Small intestine (tissue), 7 donors: ENCODE data around the gene XRCC3. TPM values are rescaled to one million over a fixed set of nuclear protein-coding genes. Genes with fewer than 3 reads are reported as not detected.
"Not testable (repeated sequence)": the region's sequence is repeated elsewhere in the genome, so short reads cannot be mapped to it uniquely, and the experiment has no call there.

Source experiments
- DNase-seq, 2 donors: peaks; one replicate each; pipeline versions ENCODE4 v3.0.0 to v3.0.0-alpha.2; 2013
- FAIRE-seq: peaks from 2 replicates; lab custom pipeline; 2012; peaks lifted over from hg19 to GRCh38; lab: Jason Lieb, UNC
- H3K27ac ChIP-seq, 3 donors: one replicate each; pipeline ENCODE4 v1.5.1; 2013; ENCODE audit warnings: low read length in 2 of 3, mild to moderate bottlenecking in 2 of 3, control low read depth in 1 of 3, inconsistent platforms in 1 of 3, low read depth in 1 of 3, moderate library complexity in 1 of 3
- H3K27me3 ChIP-seq, 3 donors: one replicate each; pipeline ENCODE4 v1.6.1; 2013; ENCODE audit warnings: low read length in 3 of 3, inconsistent platforms in 1 of 3; ENCODE audit not compliant: control insufficient read depth in 3 of 3, insufficient read depth in 3 of 3
- H3K36me3 ChIP-seq, 3 donors: one replicate each; pipeline ENCODE4 v1.6.1; 2013; ENCODE audit warnings: low read length in 3 of 3, inconsistent platforms in 1 of 3, low read depth in 1 of 3, mild to moderate bottlenecking in 1 of 3, moderate library complexity in 1 of 3; ENCODE audit not compliant: control insufficient read depth in 3 of 3, insufficient read depth in 2 of 3
- H3K4me1 ChIP-seq, 3 donors: one replicate each; pipeline ENCODE4 v1.6.1; 2013; ENCODE audit warnings: low read length in 2 of 3, inconsistent platforms in 1 of 3, low read depth in 1 of 3, mild to moderate bottlenecking in 1 of 3, moderate library complexity in 1 of 3; ENCODE audit not compliant: control insufficient read depth in 3 of 3, insufficient read depth in 2 of 3
- H3K4me3 ChIP-seq, 3 donors: one replicate each; pipeline ENCODE4 v1.5.1; 2013; ENCODE audit warnings: low read length in 3 of 3, control low read depth in 1 of 3, inconsistent platforms in 1 of 3, low read depth in 1 of 3, mild to moderate bottlenecking in 1 of 3, moderate library complexity in 1 of 3
- H3K9me3 ChIP-seq, 2 donors: one replicate each; pipeline ENCODE4 v1.6.1; 2013; ENCODE audit warnings: low read depth in 1 of 2, low read length in 1 of 2; ENCODE audit not compliant: control insufficient read depth in 2 of 2, insufficient read depth in 1 of 2
- WGBS, 3 donors: extraction: QIAGEN DNeasy Blood & Tissue Kit; methylation state at CpG; one replicate each; pipeline ENCODE4 v1.1.7; 2013; 5-methylcytosine and 5-hydroxymethylcytosine counted together
- polyA plus RNA-seq, 4 donors: library from polyadenylated mRNA; stranded (reverse) in 3 of 4; unstranded in 1 of 4; fragments of 200-250 nt in 3 of 4; fragments of 120-200 nt in 1 of 4; gene quantifications; one replicate each; pipeline versions ENCODE4 v1.2.1 to v1.2.3, GENCODE V29; 2013
- donor health status: healthy with polysubstance abuse.
- donor health status: control.
- donor health status: control.
- donor health status: Bipolar disorder and iron deficiency.
- donor health status: healthy.

The XRCC3 gene
- polyA plus RNA-seq, 4 donors, result 2.7 to 14.0 (median 7.3) TPM

DNA sequence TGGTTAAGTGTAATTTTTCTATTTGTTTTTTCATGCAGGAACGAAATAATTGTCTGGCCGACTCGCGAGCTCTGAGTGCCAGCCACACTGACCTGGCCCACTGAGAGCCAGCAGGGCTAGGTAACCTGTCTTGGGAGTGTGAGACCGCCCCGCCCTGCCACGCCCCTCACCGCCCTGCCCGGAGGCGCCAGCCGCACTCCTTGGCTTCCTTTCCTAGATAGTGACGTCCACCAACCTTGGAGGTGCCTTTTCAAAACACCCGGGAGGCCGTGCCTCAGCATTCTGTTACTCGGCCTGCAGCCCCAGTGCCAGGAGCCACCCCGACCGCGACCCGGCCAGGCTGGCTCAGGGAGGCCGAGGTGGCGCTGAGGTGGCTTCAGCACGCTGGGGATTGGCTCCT is 21.7 kb downstream of the XRCC3 start:
- peaks cover 0 to 11% (median 2%) of the 10 kb centered on the region in 3 donors for H3K4me1 ChIP-seq
- WGBS, 3 donors, result 42 to 77% (median 60%) methylated on average over 22 of the region's 22 CpGs
- FAIRE-seq (no peak), DNase-seq (peak in 1 of 2 donors; percentile 70)
- no peaks in the 10 kb centered on the region for H3K9me3 ChIP-seq
- no peak overlapping the region for H3K4me3 ChIP-seq
- H3K36me3 ChIP-seq, result peaks cover 4 to 73% (median 13%) of the 10 kb centered on the region in 3 donors
- peak overlapping the region in 1 of 3 donors; percentile 6 for H3K27ac ChIP-seq
- no peaks in the 10 kb centered on the region for H3K27me3 ChIP-seq

DNA sequence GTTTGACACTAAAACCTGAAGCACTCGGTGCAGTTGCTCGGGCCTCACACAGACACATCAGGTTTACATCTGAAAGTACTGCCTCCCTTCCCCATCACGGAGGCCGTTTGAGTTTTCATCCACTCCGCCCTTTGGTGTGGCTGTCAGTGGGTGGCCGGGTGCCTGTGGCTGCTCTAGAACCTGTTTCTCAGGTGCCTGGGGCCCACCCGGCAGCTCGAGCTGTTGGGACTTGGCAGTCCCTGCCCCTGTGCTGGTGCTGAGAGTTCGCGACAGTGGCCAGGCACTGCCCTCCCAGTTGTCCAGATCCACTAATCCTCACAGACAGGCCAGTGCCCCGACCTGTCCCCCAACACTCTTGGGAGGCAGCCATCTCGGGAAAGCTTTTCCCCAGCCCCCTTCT is 22.4 kb downstream of the XRCC3 start:
- Histone ChIP-seq H3K36me3 (peaks cover 4 to 72% (median 9%) of the 10 kb centered on the region in 3 donors), H3K4me1 (peaks cover 0 to 11% (median 2%) of the 10 kb centered on the region in 3 donors), H3K27ac (no peak overlapping the region), H3K4me3 (no peak overlapping the region), H3K27me3 (no peaks in the 10 kb centered on the region), H3K9me3 (no peaks in the 10 kb centered on the region)
- 67 to 80% (median 71%) methylated on average over 12 of the region's 12 CpGs for WGBS, 3 donors
- DNase-seq (no peak), FAIRE-seq (no peak)

DNA sequence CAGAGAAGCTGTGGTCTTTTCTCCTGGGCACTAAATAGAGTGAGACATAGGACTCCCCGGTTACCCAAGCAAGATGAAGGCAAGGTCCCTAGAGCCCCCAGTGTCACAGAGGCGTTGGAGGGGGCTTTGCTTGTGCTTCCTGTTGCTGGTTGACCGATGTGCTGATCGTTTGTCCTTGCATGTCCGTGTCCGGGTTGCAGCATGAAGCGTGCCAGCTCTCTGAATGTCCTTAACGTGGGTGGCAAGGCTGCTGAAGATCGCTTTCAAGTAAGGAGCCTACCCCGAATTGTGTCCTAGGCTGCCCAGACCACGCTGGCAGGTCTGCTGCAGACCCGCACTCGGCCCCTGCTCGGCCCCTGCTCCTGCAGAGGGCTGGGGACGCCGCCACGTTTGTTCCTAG is 23.1 kb downstream of the XRCC3 start:
- no peaks in the 10 kb centered on the region for H3K27me3 ChIP-seq
- WGBS, 3 donors, result 90 to 97% (median 96%) methylated on average over 17 of the region's 17 CpGs
- H3K27ac ChIP-seq, result no peak overlapping the region
- H3K4me1 ChIP-seq, result peaks cover 0 to 6% (median 2%) of the 10 kb centered on the region in 3 donors
- FAIRE-seq (no peak), DNase-seq (no peak)
- no peaks in the 10 kb centered on the region for H3K9me3 ChIP-seq
- no peak overlapping the region for H3K4me3 ChIP-seq
- peaks cover 4 to 68% (median 9%) of the 10 kb centered on the region in 3 donors for H3K36me3 ChIP-seq

DNA sequence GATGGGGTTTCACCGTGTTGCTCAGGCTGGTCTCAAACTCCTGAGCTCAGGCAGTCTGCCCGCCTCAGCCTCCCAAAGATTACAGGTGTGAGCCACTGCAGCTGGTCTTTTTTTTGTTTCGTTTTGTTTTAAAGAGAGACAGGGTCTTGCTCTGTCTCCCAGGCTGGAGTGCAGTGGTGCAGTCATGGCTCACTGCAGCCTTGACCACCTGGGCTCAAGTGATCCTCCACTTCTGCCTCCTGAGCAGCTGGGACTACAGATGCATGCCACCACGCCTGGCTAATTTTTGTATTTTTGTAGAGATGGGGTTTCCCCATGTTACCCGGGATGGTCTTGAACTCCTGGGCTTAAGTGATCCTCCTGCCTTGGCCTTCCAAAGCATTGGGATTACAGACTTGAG is 23.6 kb downstream of the XRCC3 start:
- not testable (repeated sequence) for H3K9me3 ChIP-seq, FAIRE-seq, H3K27ac ChIP-seq, H3K4me1 ChIP-seq, DNase-seq, H3K4me3 ChIP-seq, H3K27me3 ChIP-seq
- 84 to 87% (median 85%) methylated on average over 5 of the region's 5 CpGs for WGBS, 3 donors
- H3K36me3 ChIP-seq, result peaks cover 6 to 72% (median 13%) of the 10 kb centered on the region in 3 donors

DNA sequence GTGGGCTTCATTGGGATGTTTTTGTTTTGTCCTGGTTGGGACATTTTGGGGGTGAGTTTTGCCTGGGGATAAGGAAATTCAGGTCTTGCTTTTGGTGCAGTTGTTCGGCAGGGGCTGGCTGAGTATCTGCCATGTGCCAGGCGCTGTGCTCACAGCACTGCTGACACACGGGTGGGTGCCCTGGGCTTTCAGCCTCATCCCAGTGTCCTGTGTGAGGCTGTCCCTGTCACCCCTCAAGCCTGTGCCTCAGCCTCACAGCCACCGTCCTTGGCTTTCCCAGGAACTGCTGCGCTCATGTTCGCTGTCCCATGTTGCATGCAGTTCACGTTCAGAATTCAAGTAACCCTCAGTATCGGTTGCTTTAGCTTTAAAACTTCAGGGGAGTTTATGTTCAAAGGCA is 24.9 kb downstream of the XRCC3 start:
- Histone ChIP-seq H3K27ac (no peak overlapping the region), H3K9me3 (no peaks in the 10 kb centered on the region), H3K36me3 (peaks cover 7 to 73% (median 18%) of the 10 kb centered on the region in 3 donors), H3K4me1 (peaks cover 0 to 2% (median under 1%) of the 10 kb centered on the region in 3 donors), H3K4me3 (no peak overlapping the region), H3K27me3 (no peaks in the 10 kb centered on the region)
- DNase-seq, result no peak
- 92 to 95% (median 94%) methylated on average over 8 of the region's 8 CpGs for WGBS, 3 donors
- no peak for FAIRE-seq

DNA sequence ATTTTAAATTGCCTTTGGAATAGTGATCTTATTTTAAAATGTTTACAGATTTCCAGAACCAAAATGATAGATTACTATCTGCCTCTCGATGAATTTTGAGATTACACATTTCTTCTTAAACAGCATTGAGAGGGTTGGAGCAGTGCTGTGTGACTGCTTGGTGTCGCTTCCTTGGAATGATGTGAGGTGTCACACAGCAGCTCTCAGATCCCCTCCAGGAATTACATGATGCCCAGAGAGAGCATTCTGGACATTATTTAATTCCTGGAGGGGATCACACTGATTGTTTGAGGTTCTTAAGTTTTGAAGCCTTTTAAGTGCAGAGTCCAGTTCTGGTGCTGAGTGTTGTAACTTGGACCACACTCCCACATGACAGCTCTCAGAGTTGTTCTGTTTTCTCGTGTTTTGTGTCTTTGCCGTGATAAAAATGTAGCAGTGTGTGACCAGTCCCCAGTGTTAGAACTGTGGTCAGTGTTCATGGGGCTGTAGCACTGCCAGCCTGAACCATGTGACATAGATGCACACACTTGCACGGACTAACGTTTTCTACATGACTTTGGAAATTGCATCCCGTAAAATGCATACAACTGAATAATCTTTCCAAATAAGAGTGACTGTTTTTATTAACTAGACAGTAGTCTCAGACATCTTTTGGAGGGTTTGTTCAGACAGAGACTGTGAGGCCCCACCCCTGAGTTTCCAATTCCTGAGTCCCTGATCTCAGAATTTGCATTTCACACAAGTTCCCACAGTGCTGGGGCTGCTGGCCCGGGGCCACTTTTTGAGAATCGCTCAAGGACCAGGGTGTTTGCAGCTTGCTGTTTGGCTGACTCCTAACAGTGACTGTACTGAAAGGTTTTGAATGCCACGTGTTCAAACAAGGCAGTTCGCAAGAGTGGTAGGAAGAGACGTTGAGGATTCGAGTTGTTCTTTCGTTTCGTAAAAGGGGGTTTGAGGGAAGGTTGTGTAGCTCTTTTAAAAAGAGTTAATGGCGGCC is 26.0 kb downstream of the XRCC3 start:
- Histone ChIP-seq H3K4me1 (peaks cover 0 to 2% (median 0%) of the 10 kb centered on the region in 3 donors), H3K27ac (peak overlapping the region in 1 of 3 donors; percentile 19), H3K27me3 (no peaks in the 10 kb centered on the region), H3K9me3 (no peaks in the 10 kb centered on the region), H3K36me3 (peaks cover 6 to 73% (median 21%) of the 10 kb centered on the region in 3 donors), H3K4me3 (no peak overlapping the region)
- 70 to 91% (median 78%) methylated on average over 16 of the region's 16 CpGs for WGBS, 3 donors
- FAIRE-seq (no peak), DNase-seq (no peak)

DNA sequence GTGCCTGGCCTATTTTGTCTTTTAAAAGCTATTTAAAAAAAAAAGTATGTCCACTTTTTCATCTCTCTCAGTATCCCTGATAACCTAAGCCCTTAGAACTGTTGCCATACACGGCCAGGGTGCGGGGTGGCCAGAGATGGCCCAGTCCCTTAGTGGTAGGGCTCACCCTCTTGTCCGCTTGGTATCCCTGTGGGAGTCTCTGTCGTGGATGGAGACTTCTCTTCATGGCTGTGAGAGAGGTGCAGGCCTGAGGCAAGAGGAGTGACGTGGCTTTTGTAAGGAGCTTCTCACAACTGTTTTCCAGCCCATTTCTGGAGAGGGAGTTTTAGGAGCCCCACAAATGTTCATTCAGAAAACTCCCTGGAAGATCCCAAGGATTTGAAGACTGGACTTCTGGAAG is 26.8 kb downstream of the XRCC3 start:
- no peak for DNase-seq
- WGBS, 3 donors, result 90 to 95% (median 90%) methylated on average over 5 of the region's 5 CpGs
- Histone ChIP-seq H3K4me1 (peaks cover 0 to 2% (median 0%) of the 10 kb centered on the region in 3 donors), H3K4me3 (no peak overlapping the region), H3K27ac (no peak overlapping the region), H3K9me3 (no peaks in the 10 kb centered on the region), H3K36me3 (peaks cover 6 to 72% (median 21%) of the 10 kb centered on the region in 3 donors), H3K27me3 (no peaks in the 10 kb centered on the region)
- no peak for FAIRE-seq

DNA sequence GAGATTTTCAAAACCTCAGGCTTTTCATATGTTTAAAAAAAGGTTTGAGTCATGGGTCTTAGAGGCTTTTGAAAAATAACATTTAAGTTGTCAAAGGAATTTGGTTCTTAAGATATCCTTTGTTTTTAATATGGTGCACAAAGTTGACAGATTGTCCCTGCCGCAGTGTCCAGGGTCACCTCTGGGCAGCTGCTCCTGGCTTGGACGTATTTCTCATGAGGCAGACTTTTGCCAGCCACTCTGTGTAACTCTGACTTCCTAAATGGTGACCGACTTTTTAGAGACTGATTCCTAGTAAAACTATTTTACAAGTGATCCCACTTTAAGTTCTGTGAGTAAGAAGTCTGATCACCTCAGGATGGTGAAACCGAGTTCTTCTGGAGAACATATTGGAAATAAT is 27.5 kb downstream of the XRCC3 start:
- Histone ChIP-seq H3K27ac (no peak overlapping the region), H3K36me3 (peaks cover 11 to 72% (median 21%) of the 10 kb centered on the region in 3 donors), H3K4me3 (no peak overlapping the region), H3K4me1 (peaks cover 0 to 2% (median 0%) of the 10 kb centered on the region in 3 donors), H3K27me3 (no peaks in the 10 kb centered on the region), H3K9me3 (no peaks in the 10 kb centered on the region)
- WGBS, 3 donors, result 92 to 96% (median 93%) methylated on average over 4 of the region's 4 CpGs
- FAIRE-seq, result no peak
- no peak for DNase-seq
